Stimulated activated CD8-positive, alpha-beta memory T cell treated with anti-CD3 and anti-CD28 coated beads, Interleukin-4, amount 100 ng/mL, for 4 hours (primary cell): ENCODE data around the gene DMAP1.
"Not testable (repeated sequence)": the region's sequence is repeated elsewhere in the genome, so short reads cannot be mapped to it uniquely, and the experiment has no call there.

Source experiments
- DNase-seq, 2 donors: peaks; one replicate each; pipeline ENCODE4 v3.0.0-alpha.2; 2020; ENCODE audit warnings: low read depth in 2 of 2, low spot score in 1 of 2

Gene DMAP1

DNA sequence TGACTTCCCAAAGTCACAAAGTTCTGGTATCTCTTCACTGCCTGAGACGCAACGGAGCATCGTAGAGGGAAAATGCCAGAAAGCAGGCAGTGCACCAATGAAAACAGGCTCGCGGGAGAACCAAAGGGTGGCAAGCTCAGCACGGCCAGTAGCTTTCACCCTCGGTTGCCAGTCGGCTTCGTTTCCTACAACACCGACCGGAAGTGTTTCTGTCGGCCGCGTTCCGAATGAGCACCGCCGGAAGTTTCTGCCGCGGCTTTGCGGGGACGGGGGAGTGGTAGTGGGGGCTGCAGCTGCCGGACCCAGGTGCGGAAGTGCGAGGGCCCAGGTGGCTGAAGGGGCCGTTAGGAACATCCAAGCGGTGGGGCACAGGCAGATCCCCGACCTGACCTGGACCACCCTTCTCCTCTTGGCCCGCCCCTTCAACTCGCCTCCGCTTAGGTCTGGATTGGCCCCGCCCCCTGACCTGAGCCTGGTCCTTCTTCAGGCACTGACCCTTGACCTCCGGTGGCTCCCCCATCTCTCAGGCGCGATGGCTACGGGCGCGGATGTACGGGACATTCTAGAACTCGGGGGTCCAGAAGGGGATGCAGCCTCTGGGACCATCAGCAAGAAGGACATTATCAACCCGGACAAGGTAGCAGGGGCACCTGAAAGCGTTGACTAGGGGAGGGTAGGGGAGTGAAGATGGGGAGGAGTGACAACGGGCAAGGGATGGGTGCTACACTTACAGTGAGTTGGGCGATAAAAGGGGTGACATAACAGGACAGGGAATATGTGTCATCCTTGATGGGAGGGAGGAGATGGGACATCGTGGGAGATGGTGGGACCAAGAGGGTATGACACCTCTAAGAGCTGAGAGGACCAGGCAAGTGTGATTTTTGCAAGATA is at the start of gene DMAP1:
Gene DMAP1 (plus strand): TSS at position 250 of the 891 bp plus-strand sequence. CDS start 283 bp downstream, at position 533.
- peak; percentile 66 to 81 for DNase-seq

- no peak for DNase-seq
These were observed 44.7 kb upstream of the DMAP1 start for GRCh38 chr1:44168520-44169098.

- no peak for DNase-seq
These were observed 42.9 kb upstream of the DMAP1 start for GRCh38 chr1:44170281-44170823.

DNA sequence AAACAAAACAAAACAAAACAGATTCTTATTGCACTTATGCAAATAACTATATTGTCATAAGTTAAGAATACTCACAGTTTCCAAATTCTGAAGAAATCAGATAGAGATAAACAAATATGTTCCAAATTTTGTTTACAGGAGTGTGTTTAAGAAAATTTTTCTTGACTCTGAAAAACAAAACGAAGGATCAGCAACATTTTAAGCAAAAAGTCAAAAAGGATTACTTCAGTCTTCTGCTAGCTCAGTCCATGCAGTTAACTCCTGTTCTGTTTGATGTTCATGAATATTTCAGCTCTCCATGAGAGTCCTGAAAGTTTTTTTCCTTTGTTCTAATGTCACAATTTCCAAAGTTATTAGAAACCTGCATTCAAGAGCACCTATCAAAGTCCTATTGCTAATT is 38.6 kb upstream of the DMAP1 start:
- DNase-seq: no peak

DNA sequence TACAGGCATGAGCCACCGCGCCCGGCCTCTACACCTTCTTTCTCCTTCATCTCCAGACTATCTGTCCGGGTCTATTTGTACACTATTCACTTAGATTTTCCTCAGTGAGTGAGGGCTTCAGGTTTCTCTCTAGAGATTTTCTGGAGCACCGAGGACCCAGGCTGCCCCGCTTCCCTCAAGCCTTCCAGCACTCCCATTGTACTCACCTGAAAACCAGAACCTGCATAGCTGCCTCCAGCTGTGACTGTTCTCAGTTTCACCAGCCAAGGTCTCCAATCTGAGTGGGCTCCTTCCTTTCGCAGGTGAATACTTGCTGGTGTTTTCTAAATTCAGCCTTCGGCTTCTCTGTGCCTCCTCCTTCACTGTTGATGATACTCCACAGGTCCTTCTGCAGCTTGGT is 12.9 kb upstream of the DMAP1 start:
- no peak for DNase-seq

- not testable (repeated sequence) for DNase-seq
These were observed 6.7 kb upstream of the DMAP1 start for GRCh38 chr1:44206545-44206944.

DNA sequence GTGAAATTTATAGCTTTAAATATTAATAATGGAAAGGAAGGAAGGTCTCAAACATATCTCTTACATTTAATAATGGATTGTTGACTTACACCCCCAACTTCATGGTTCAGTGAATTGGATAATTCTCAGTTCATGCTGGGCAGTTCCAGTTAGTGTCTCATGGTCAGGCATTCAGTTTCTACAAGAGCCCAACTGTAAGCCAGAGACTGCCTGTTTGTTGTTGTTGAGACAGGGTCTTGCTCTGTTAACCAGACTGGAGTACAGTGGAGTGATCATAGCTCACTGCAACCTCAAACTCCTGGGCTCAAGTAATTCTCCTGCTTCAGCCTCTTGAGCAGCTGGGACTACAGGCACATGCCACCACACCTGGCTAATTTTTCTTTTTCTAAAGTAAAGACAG is 5.0 kb upstream of the DMAP1 start:
- no peak for DNase-seq

GRCh38 chr1:44210595-44210994 is 2.7 kb upstream of the DMAP1 start:
- DNase-seq: no peak

DNA sequence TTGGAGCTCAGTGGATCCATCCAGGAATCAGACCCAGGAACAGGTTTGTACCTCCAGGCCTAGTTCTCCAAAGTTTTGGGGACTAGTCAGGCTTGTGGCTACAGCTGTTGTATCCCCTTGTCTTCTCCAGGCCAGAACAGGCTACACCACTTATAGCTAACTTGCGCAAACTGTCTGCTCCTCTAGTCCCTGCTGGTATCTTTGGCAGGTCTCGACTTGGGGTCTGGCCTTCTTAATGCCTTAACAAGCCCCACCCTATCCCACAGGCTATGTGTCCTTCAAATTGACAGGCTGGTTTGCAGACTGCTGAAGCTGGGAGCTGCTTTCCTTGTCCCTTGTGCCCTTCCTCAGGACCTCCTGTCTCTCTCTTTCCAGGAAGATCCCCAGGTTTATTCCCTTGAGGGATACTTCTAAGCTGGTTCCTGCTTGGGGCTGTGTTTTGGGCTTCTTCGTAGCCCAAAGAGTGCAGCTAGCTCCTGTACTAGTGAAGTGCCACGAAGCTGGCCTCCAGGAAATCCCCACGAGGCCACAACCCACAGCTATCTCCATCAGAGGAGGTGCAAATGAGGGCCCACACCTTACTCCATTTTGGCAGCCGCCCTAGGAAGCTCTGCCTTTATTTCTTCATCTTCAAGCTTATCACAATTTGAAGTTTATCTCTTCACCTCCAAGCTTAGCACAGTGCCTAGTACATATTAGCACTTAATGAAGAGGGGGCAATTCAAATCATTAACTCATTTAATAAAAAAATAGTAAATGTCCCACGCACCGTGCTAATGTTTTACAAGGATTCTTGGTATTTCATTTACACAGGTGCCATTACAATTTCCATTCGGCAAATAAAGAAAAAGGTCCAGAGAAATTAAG is 683 bp upstream of the DMAP1 start:
- DNase-seq: no peak

- DNase-seq: peak; percentile 18 to 48
These were observed 4.6 kb downstream of the DMAP1 start for GRCh38 chr1:44217809-44218410.

GRCh38 chr1:44218503-44219300 is 5.4 kb downstream of the DMAP1 start:
- no peak for DNase-seq

GRCh38 chr1:44219301-44219626 is 6.0 kb downstream of the DMAP1 start:
- DNase-seq: no peak

DNA sequence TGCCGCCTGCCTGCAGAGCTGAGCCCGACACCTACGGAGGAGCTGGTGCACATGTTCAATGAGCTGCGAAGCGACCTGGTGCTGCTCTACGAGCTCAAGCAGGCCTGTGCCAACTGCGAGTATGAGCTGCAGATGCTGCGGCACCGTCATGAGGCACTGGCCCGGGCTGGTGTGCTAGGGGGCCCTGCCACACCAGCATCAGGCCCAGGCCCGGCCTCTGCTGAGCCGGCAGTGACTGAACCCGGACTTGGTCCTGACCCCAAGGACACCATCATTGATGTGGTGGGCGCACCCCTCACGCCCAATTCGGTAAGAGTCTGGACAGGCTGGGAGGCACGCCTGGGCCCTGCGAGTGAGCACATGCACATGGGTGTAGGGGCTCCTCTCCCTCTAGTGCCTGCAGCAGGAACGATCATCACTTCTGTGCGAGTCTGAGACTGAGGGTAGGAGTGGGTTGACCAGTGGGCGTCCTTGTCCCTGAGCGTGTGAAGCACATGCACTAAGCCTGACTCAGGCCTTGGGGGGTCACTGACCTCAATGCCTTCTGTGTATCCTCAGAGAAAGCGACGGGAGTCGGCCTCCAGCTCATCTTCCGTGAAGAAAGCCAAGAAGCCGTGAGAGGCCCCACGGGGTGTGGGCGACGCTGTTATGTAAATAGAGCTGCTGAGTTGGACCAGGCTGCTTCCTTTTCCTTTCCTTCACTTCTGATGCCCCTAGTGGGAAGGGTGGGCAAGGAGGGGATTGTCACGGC is 6.9 kb downstream of the DMAP1 start:
- no peak for DNase-seq

GRCh38 chr1:44220755-44221154 is 7.5 kb downstream of the DMAP1 start:
- no peak for DNase-seq

DNA sequence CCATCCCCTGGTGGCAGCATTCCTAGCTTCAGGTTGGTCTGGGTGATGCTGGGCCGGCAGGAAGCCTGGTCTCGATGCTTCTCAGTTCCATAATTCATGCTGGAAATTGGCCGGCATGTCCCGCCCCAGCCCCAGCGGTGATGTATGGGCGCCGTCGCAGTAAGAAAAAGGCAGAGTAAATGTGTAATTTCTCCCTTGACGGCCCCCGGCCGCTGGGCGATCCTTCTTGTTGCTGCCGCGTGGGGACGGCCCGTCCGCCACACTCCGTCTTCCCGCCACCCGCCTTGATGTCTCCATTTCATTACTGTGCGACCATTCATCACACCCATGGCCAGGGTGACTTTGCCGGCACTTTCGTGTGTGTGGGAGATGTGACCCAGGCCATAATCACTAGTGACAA is 8.5 kb downstream of the DMAP1 start:
- DNase-seq: no peak

DNA sequence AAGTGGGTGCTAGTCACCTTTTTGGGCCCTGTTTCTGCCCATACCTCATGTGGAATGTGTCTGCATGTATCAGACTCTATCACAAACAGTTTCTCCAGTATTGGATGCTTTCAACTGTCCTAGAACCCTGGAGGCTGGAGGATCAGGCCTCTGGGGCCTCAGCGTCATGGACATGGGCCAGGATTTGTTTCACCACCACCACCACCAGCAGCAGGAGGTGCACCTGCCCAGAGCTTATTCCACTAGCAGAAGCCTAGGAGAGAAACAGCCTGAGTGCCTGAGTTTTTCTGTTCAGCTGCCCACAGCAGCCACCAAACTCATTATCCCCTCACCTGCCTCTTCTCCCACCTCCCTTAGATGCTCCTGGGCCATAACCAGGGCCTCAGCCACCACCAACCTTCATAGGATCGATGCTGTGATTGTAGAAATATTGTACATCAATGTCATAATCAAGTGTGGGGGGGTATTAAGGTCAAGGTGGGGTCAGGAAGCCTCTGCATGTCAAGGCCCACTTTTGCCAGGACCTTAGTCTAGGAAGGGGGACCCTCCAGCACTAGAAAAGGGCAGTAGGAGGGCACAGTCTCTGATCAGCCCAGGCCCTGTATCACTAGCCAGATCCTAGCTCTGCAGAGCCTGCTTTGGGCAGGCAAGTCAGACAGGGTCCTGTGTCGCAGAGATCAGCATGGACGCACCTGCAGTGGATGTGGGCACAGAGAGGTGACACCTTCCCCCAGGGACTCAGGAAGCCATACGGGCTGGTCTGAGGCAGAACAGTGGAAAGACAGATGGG is 9.3 kb downstream of the DMAP1 start:
- DNase-seq: no peak

DNA sequence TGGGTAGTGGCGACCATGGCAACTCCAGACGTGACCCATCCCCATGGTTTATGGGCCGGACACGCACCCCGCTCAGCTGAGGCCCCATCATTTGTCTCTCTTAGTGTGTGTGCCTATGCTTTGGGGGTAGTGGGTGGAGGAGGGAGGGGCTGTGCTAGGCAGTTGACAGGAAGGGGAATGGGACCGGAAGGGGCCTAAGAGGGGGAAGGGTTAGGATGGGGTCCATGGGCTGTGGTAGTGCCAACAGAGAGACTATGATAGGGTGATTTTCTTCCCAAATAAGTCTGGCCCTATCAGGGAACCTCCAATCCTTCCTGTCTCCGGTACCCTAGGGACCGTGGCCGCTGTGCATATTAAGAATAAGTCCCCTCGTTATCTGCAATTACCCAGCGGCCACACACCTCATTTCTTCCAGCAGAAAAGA is 9.9 kb downstream of the DMAP1 start:
- DNase-seq: no peak

GRCh38 chr1:44225761-44226160 is 12.5 kb downstream of the DMAP1 start:
- no peak for DNase-seq

- DNase-seq: no peak
These were observed 13.9 kb downstream of the DMAP1 start for GRCh38 chr1:44227211-44227610.
